Progenitor cell of endocrine pancreas (in vitro differentiated cells): Measurements from ENCODE around the gene LGALS9. TPM values are rescaled to one million over a fixed set of nuclear protein-coding genes. Genes with fewer than 3 reads are reported as not detected.
"Not testable (repeated sequence)": the region's sequence is repeated elsewhere in the genome, so short reads cannot be mapped to it uniquely, and the experiment has no call there.

ENCODE experiments used
- DNase-seq: peaks from one replicate; pipeline ENCODE4 v3.0.0; 2021; ENCODE audit warnings: low spot score; ENCODE audit not compliant: unreplicated experiment
- H3K27ac Mint-ChIP-seq: 2 replicates; pipeline ENCODE4 v1.8.0; 2021; ENCODE audit warnings: mild to moderate bottlenecking, moderate library complexity, mixed read lengths
- H3K27me3 Mint-ChIP-seq: 2 replicates; pipeline ENCODE4 v1.8.0; 2021; ENCODE audit warnings: mixed read lengths
- H3K36me3 Mint-ChIP-seq: 2 replicates; pipeline ENCODE4 v1.8.0; 2022; ENCODE audit warnings: mixed read lengths; ENCODE audit not compliant: insufficient read depth
- H3K4me1 Mint-ChIP-seq: 2 replicates; pipeline ENCODE4 v1.8.0; 2021; ENCODE audit warnings: low read depth, mixed read lengths
- H3K4me3 Mint-ChIP-seq: 2 replicates; pipeline ENCODE4 v1.8.0; 2021; ENCODE audit warnings: low read depth, mild to moderate bottlenecking, moderate library complexity, mixed read lengths
- H3K9me3 Mint-ChIP-seq: 2 replicates; pipeline ENCODE4 v1.8.0; 2021; ENCODE audit warnings: low read depth, mixed read lengths
- total RNA-seq: library from RNA; stranded (reverse); gene quantifications from 2 replicates; pipeline ENCODE4 v1.2.1, GENCODE V29; 2021
- TF ChIP-seq, protein P1 (sequence below): fragments of 200-600 bp; sonication (generic); IDR thresholded peaks from one replicate; pipeline ENCODE4 v1.5.0; 2021; ENCODE audit warnings: antibody characterized with exemption, mild to moderate bottlenecking; ENCODE audit not compliant: unreplicated experiment

The LGALS9 gene
- total RNA-seq, 1 donor from 2014 or later, result 2.1 TPM

DNA sequence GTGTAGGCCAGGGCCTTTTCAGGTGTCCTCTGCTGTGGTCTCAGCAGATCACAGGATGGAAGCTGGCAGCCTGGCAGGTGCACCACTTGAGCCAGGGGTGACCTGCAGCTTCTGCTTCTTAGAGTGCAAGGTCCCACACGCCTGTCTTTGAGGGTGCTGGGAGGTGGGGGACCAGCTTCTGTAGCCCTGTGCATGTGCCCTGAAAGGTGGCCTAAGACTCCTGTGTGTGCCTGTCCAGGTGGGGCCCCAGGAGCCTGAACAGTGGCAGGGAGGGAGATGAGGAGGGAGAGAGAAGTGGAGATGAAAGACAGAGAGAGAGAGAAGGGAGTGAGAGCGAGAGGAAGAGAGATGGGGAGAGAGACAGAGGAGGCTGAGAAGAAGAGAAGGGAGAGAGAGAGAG lies 46.2 kb downstream of the LGALS9 start:
- Mint-ChIP-seq H3K27ac (no peak overlapping the region), H3K9me3 (no peaks in the 10 kb centered on the region), H3K36me3 (no peaks in the 10 kb centered on the region), H3K27me3 (peaks cover 10% of the 10 kb centered on the region), H3K4me3 (no peak overlapping the region), H3K4me1 (no peaks in the 10 kb centered on the region)
- TF ChIP-seq, protein P1, sequence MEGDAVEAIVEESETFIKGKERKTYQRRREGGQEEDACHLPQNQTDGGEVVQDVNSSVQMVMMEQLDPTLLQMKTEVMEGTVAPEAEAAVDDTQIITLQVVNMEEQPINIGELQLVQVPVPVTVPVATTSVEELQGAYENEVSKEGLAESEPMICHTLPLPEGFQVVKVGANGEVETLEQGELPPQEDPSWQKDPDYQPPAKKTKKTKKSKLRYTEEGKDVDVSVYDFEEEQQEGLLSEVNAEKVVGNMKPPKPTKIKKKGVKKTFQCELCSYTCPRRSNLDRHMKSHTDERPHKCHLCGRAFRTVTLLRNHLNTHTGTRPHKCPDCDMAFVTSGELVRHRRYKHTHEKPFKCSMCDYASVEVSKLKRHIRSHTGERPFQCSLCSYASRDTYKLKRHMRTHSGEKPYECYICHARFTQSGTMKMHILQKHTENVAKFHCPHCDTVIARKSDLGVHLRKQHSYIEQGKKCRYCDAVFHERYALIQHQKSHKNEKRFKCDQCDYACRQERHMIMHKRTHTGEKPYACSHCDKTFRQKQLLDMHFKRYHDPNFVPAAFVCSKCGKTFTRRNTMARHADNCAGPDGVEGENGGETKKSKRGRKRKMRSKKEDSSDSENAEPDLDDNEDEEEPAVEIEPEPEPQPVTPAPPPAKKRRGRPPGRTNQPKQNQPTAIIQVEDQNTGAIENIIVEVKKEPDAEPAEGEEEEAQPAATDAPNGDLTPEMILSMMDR, result no peak
- DNase-seq, result no peak

DNA sequence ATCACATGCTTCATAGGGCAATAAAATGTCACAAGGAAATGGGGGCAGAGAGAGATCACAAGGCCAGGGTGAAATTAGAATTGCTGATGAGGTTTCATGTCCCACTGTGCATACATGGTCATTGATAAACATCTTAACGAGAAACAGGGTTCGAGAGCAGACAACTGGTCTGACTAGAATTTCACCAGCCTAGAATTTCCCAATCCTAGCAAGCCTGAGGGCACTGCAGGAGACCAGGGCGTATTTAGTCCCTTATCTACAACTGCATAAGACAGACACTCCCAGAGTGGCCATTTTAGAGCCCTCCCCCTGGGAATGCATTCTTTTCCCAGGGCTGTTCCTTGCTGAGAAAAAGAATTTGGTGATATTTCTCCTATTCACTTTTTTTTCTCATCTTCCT lies 55.3 kb downstream of the LGALS9 start:
- not testable (repeated sequence) for H3K36me3 Mint-ChIP-seq, H3K4me3 Mint-ChIP-seq, DNase-seq, H3K27ac Mint-ChIP-seq, H3K27me3 Mint-ChIP-seq, H3K4me1 Mint-ChIP-seq
- H3K9me3 Mint-ChIP-seq, result peaks cover 18% of the 10 kb centered on the region

DNA sequence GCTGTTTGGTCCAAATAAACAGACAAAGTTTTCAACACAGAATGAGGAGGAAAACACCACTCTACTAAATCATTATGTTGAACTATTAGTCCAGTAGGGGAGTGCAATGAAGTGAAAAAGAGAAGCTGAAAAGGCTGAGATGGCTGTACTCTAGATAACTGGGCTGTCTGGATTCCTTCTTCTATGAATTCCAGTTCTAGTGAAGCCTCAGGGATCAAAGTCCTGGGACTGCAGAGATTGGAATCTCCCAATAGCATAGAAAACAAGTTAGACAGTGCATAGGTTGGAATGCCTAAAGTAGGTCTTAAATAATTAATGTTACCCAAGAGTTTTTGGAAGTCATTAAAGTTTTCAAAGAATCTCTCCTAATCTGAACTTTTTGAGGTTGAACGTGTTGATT lies 59.9 kb downstream of the LGALS9 start:
- DNase-seq, result no peak
- Mint-ChIP-seq H3K4me1 (peaks cover 2% of the 10 kb centered on the region), H3K36me3 (peaks cover 3% of the 10 kb centered on the region), H3K9me3 (peaks cover 28% of the 10 kb centered on the region), H3K27me3 (peaks cover 8% of the 10 kb centered on the region), H3K27ac (no peak overlapping the region), H3K4me3 (no peak overlapping the region)
- TF ChIP-seq, protein P1, result no peak

DNA sequence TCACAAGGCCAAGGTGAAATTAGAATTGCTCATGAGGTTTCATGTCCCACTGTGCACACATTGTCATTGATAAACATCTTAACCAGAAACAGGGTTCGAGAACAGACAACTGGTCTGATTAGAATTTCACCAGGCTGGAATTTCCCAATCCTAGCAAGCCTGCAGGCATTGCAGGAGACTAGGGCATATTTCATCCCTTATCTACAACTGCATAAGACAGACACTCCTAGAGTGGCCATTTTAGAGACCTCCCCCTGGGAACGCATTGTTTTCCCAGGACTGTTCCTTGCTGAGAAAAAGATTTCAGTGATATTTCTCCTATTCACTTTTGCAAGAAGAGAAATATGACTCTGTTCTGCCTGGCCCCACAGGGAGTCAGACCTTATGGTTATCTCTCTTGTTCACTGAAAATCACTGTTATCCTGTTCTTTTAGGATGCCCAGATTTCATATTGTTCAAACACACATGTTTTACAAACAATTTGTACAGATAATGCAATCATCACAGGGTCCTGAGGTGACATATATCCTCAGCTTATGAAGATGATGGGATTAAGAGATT lies 64.3 kb downstream of the LGALS9 start:
- not testable (repeated sequence) for H3K4me3 Mint-ChIP-seq, H3K27me3 Mint-ChIP-seq, H3K4me1 Mint-ChIP-seq, H3K36me3 Mint-ChIP-seq, H3K27ac Mint-ChIP-seq, DNase-seq
- H3K9me3 Mint-ChIP-seq, result peaks cover 26% of the 10 kb centered on the region

Other genes with a start within 250 kb of the LGALS9 start
- 66.2 and 70.1 TPM in 2 replicates for gene KSR1, start 174.7 kb upstream of the LGALS9 start, total RNA-seq
- 0.82 and 1.6 TPM in 2 replicates for gene NOS2, start 169.3 kb downstream of the LGALS9 start, total RNA-seq